ENCODE results near the gene CCL22.
"Not testable (repeated sequence)": the region's sequence is repeated elsewhere in the genome, so short reads cannot be mapped to it uniquely, and the experiment has no call there.

Gene CCL22

DNA sequence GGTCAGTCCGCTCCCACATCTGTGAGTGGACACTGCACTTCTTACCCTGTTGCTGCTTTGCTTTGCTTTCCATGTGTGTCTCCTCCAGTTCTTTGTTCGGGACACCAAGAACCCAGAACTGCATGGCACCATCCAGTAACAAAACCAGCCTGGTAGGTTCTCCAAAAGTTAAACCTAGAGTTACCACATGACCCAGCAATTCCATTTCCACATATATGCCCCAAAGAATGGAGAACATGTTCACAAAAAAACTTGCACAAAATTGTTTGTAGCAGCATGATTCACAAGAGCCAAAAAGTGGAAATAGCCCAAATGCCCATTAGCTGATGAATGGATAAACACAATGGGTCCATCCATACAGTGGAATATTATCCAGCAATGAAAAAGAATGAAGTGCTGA is 10.3 kb upstream of the CCL22 start:
- no peak for DNase-seq

DNA sequence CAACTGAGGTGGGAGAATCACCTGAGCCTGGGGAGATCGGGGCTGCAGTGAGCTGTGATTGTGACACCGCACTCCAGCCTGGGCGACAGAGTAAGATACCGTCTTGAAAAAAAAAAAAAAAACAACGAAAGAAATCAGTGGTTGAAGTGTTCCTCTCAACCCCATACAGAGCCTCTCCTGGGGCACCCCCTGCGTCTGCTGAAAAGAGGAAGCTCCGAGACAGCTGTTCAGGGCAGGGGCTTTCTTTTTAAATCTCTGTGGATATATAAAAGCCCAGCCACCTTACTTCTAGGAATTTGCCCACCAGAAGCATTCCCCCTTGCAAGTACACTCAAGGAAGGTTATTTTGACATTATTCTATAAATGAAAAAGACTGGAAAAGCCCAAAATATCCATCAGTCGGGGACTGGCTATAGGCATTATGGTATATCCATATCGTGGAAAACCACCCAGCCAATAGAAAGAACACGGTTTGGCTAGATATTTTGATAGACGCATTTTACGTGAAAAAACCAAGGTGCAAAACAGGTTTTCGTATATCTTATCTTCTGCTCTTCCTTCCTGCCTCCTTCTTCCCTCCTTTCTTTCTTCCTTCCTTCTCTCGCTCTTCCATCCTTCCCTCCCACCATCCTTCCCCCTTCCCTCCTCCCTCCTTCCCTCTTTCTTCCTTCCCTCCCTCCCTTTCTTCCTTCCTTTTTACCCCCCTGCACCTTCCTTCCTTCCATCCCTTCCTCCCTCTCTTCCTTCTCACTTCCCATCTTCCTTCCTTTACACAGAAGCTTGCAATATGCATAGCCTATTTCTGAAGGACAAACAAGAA is 9.2 kb upstream of the CCL22 start:
- no peak for DNase-seq

DNA sequence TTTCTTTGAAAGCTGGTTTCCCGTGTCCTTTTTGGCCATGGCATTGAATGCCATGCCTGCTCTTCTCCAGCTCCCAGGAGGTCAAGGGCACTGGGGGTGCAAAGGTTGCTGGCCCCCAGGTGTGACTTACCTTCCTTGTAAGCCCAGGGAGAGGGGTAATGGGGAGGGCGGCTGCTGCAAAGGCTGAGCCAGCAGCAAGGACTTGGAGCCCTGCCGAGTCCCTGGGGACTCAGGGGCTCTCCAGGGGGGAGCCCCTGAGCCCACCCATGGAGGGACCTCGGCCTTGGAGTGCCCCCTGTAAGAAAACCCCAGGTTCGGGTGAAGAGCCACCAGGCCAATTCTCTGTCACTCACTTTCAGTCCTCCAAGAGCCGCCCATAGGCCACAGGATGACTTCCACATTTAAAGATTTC is 5.9 kb upstream of the CCL22 start:
- no peak for DNase-seq

DNA sequence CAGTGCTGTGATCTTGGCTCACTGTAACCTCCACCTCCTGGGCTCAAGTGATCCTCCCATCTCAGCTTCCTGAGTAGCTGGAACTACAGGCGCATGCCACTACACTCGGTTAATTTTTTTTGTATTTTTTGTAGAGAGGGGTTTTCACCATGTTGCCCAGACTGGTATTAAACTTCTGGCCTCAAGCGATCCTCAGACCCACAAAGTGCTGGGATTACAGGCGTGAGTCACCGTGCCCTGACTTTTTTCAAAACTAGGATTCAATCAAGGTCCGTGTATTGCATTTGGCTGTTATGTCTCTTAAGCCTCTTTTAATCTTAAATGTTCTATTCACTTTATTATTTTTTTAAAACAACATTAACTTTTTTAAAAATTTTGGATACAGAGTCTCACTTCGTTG is 4.3 kb upstream of the CCL22 start:
- DNase-seq, result no peak

DNA sequence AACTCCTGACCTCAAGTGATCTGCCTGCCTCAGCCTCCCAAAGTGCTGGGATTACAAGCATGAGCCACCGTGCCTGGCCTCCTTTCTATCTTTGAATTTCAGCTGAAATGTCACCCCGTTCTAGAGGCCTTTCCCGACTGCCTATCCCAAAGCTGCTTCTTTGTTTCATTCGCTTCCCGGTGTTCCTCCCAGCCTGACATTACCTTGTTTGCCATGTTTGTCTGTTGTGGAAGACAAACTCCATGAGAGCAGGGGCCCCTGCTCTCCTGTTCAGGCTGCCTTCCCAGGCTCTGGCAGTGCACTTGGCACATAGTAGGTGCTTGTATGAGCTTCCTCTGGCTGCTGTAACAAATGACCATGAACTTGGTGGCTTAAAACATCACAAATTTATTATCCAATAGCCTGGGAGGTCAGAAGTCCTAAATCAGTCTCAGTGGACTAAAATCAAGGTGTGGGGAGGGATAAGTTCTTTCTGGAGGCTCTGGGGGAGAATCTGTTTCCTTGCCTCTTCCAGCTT is 2.6 kb upstream of the CCL22 start:
- no peak for DNase-seq

DNA sequence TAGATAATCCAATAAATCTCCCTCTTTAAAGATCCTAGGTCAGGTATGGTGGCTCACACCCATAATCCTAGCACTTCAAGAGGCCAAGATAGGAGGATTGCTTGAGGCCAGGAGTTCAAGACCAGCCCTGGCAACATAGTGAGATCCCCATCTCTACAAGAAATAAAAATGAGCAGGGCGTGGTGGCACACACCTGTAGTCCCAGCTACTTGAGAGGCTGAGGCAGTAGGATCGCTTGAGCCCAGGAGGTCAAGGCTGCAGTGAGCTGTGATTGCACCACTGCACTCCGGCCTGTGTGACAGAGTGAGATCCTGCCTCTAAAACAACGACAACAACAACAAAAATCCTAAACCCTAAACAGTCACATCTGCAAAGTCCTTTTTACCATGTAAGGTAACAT is 2.0 kb upstream of the CCL22 start:
- no peak for DNase-seq

DNA sequence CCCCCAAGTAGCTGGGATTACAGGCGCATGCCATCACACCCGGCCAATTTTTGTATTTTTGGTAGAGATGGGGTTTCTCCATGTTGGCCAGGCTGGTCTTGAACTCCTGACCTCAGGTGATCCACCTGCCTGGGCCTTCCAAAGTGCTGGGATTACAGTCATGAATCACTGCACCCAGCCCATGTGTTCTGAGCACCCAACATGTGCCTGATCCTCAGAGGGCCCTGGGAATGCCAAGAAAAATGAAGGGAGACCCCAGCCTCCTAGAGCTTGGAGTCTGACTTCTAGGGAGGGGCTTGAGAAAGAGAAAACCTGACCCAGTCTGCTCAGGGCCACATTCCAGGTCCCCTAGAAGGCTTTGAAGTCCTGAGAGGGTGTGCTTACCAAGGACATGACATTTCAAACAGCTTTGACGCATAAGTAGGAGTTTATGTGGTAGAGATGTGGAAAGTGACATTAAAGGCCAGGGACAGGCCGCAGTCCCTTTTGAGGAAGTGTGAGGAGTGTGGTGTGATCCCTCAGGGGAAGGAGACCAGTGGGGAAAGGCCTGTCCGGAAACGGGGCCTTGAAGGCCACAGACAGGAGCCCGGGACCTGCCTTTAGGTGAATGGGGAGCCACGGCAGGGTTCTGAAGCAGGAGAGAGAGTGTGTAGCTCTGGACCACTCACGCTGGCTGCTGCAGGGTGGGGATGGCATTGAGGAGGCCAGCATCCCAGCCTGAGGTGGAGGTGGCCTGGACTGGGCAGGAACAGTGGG is 1.1 kb upstream of the CCL22 start:
- no peak for DNase-seq

DNA sequence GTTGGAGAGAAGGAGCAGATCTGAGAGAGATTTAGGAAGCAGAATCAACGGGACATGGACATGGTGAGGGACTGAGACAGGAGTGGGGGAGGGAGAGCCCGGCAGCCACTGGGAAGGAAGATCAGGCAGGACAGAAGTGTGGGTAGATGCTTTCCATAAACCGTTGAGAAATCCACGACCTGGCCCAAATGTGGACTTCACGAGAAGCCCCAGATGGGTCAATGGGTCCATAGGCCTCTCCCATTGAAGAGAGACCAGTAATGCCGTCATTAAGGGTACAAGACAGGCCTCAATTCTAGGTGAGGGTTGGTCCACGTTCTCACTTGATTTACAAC is 530 bp upstream of the CCL22 start:
- no peak for DNase-seq

DNA sequence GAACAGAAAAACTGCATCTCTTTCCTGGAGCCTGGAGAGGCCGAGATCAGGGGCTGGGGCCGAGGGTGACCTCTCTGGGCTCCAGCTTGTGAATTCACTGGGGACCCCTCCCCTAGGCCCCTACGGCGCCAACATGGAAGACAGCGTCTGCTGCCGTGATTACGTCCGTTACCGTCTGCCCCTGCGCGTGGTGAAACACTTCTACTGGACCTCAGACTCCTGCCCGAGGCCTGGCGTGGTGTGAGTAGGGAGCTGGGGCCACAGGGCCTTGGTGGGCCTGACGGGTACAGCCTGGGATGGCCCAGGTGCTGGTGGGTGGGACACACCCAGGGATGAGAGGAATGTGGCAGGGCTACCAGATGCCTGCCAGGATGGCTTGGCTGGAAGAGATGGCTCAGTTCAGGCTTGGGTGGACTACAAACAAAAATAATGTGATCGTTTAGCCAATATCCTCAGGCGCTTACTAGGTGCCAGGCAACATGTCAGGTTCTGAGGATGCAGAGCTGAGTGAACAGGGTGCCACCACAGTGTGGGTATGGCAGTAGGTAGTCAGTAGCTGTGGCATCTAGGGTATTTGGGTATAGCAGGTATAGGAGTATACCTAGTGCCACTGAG is 1.8 kb downstream of the CCL22 start:
- DNase-seq, result no peak

DNA sequence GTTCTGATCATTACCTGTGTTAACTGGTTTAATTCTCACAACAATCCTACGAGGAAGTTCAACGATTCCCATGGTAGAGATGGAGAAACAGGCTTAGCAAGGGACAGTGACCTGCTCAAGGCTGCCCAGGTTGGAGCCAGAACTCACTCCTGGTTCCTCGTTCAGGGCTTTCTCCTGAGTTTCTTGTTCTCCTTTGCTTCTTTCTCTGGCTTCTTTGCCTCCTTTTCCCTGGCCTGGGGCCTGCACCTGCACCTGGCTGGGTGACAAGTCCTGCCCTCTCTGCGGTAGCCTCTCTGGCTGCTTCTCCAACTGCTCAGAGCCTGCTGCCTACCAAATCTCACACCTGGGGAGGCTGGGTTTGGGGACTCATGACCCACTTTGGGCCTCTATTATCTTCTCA is 2.8 kb downstream of the CCL22 start:
- DNase-seq, result no peak

DNA sequence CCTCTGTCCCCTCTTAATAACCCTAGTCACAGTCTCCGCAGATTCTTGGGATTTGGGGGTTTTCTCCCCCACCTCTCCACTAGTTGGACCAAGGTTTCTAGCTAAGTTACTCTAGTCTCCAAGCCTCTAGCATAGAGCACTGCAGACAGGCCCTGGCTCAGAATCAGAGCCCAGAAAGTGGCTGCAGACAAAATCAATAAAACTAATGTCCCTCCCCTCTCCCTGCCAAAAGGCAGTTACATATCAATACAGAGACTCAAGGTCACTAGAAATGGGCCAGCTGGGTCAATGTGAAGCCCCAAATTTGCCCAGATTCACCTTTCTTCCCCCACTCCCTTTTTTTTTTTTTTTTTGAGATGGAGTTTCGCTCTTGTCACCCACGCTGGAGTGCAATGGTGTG is 5.6 kb downstream of the CCL22 start:
- no peak for DNase-seq

DNA sequence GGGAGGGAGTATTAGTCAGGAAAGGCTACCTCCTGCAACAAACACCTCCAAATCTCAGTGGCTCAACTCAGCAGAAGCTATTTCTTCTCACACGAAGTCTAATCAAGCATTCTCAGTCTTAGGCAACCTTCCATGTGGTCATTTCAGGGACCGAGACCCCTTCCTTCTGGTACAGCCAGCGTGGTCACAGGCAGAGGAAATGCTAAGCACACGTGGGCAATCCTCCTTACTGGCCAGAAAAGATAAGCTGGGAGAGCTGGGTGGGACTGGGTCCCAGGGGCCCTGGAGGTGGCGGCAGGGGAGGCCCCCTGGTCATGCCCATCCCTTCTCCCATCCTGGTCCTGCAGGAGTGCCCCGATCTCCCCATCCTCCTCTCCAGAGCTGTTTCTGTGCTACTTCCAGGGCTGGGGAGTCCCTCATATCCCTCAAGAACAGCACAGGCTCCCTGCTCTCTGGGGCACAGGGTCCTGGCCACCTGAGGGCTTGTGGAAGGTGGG is 8.0 kb downstream of the CCL22 start:
- no peak for DNase-seq

DNA sequence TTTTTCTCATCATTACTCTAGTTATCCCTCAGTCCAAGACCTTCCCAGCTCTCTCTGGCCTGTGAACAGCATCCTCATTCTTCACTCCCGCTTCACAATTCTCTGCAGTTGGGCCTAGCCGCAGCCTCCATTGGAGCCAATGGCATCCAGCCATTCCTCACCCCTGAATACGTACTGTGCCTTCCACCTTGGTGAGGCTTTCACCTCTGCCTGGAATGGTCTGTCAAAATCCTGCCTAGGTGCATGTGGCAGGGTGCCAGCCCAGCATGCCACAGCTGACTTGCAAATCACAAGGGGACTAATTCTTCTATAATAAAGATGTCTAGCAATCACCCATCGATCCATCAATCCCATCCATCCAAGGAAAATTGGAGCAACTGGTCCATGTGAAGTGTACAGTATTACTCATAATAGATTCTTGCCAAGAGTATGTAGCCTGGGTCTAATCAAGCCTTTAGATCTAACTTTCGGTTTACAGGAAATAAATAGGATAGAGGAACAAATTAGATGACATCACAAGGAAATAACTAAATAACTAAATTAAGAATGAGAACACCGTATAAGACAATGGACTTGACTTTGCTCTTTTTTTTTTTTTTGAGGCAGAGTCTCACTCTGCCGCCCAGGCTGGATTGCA is 8.7 kb downstream of the CCL22 start:
- no peak for DNase-seq

DNA sequence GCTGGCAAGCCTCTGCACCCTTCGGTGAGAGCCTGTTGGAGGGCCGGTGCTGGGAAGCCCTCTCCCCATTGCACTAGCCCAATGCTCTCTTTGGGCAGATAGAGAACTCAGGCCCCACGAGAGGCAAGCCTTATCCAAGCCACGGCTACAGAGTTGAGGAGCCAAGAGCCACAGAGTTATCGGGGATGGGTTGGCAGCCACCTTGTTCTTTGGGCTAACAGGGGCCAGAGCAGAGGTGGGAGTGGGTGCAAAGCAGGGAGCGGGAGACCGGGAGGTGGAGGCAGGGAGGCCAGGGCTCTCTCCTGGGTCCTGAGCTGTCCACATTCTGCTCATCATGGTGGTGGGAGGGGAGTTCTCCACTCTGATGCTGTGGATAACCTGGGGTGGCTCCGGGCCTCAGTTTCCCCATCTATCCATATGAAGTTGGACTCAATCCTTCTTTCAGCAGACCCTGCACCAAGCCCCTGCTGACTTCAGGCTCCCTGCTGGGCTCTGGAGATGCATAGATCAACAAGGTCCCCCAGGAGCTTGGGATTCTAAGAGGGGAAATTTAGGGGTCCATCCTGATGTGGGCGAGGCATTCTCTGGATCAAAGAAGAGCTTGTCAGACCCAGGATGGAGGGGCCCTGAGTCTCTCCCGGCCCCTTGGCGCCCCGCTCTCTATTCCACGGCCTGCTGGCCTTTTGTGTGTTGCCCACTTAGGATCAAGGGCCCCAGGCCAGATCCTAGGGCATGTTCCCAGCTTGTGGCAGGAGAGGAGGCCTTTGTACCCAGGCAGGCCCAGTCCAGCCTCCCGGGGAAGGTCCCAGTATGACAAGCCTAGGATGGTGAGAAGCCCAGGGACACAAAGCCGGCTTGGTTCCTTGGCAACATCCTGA is 13.2 kb downstream of the CCL22 start:
- no peak for DNase-seq

DNA sequence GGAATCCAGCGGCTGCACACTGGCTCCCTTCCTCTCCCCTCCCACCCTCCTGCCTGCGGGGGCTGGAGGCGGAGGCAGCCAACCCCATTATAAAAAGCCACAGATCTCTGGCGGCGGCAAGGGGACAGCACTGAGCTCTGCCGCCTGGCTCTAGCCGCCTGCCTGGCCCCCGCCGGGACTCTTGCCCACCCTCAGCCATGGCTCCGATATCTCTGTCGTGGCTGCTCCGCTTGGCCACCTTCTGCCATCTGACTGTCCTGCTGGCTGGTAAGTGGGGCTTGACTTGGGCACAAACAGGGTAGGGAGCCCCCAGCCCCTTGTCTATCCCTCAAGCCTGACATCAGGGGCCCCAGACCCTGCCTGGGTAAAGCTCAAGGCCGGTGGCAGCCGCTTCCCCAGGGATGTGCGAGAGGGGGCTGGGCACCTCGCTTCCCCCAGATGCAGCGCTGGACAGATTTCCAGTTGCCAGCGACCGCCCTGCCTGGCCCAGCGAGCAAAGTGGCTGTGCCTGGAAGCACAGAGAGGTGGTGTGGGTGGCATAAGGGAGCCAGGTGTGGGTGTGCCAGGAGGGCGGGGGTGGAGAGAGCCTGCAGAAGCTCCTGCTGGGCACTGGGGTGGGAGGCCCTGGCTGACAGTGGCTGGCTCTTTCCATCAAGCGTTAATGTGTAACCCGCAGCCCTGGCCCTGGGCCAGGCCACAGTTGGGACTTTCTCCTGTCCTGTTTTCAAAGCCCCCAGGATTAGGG is 14.0 kb downstream of the CCL22 start, which contains the start of gene CX3CL1:
CX3CL1 (plus strand) TSS at position 119 of the 745 bp plus-strand sequence; CDS start at position 198, 79 bp downstream.
- DNase-seq, result no peak

DNA sequence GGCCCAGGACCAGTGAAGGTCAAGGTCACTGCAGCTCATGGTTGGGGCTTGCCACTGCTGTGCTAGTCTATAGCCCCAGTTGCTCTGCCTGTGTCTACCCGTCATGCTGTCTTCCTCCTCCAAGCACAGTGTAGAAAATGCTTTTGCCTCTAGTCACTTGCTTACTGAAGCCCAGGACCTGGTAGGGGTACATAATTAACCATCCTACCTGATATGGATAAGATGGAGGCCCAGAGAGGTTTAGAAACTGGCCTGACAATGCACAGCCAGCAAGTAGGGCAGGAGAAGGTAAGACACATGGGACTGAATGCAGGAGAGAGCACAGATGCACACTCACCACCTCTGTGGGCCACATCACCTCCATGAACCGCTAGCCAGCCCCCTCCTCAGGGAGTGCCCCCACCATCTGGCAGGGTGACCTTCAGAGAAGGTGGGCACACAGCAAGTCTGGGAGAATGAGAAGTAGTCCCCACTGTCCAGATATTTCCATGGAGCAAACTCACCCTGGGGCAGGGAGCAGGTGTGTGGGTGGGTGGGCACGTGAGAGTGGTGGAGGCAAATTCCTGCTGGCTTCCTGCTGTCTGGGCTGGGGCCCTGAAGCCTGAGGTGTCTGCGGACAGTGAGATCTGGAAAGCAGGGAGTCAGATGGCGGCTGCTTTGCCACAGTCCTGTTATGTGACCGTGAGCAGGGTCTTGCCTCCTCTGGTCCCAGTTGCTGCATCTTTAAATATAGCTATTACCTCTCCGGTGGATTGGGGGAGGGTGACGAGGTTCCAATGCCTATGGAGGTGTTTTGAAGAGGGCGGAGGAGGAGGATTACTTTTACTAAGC is 14.7 kb downstream of the CCL22 start:
- DNase-seq, result no peak

DNA sequence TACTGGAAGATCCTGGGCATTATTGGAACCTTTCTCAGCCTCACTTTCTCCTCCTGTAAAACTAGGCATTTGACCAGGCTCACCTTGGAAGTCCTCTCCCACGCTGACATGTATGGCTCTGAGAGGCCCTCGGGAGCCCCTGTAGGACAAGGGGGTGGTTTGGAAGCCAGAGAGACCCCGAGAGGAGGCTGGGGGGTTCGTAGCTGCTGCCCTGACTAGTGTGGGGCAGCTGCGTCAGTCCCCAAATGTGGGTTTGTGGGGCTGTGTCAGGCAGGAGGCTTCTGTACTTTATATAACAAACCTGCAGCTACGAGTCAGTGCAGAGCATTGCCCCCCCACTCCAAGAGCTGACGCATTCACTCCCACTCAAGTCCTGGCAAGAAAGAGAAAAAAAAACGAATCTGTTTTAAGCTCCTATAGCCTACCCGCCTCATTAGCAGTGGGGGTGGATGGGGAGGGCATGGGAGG is 15.5 kb downstream of the CCL22 start:
- no peak for DNase-seq

DNA sequence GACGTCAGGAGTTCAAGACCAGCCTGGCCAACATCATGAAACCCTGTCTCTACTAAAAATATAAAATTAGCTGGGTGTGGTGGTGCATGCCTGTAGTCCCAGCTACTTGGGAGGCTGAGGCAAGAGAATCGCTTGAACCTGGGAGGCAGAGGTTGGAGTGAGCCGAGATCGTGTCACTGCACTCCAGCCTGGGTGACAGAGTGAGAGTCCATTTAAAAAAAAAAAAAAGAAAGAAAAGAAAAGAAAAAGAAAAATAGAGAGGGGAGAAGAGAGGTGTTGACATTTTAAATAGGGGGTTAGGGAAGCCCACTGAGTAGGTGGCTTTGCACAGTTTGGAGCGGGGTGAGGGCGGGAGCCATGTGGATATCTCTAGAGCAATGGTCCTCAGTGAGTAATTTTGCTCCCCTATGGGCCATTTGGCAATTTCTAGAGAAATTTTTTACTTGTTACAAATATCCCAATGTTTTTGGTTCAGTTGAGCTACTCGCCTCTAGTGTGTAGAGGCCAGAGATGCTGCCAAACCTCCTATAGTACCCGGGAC is 16.4 kb downstream of the CCL22 start:
- not testable (repeated sequence) for DNase-seq

DNA sequence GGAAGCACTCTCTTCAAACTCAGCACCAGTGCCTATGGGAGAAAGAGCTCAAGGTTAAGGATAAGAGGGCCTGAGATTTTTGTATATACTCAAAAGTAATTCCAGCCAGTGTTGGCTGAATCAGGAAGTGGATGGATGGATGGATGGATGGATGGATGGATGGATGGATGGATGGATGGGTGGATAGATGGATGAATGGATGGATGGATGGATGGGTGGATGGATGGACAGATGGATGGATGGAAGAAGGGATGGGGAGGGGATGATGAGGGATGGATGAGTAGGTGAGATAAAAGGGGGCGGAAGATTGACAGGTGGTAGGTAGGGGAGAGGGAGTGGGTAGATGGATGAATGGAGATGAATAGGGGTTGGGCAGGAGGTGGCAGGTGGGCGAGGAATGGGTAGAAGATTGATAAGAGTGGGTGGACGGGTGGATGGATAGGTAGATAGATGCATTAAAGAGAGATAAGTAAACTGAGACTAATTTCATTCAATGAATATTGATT is 17.8 kb downstream of the CCL22 start:
- DNase-seq, result no peak
